CD14-positive monocyte (primary cell): Measurements from ENCODE around the gene PEAK1. TPM values are rescaled to one million over a fixed set of nuclear protein-coding genes. Genes with fewer than 3 reads are reported as not detected.

Experiments used
- DNase-seq, 3 donors: peaks; one replicate each; pipeline ENCODE4 v3.0.0-alpha.2; 2011 to 2022
- H2AFZ ChIP-seq: 2 replicates; pipeline ENCODE4 v1.6.0; 2012; ENCODE audit warnings: mild to moderate bottlenecking, low read depth, low read length, inconsistent platforms; ENCODE audit not compliant: insufficient read depth, poor library complexity, severe bottlenecking
- H3K27ac ChIP-seq, 2 donors: 1 replicate in 1 of 2; 2 replicates in 1 of 2; pipeline ENCODE4 v1.5.1; 2012 to 2013; ENCODE audit warnings: low read length in 2 of 2, control low read depth in 1 of 2, inconsistent platforms in 1 of 2, low read depth in 1 of 2, mild to moderate bottlenecking in 1 of 2
- H3K27me3 ChIP-seq, 2 donors: one replicate each; pipeline versions ENCODE4 v1.6.0 to v1.6.1; 2011 to 2013; ENCODE audit warnings: low read length in 2 of 2; ENCODE audit not compliant: control insufficient read depth in 2 of 2, insufficient read depth in 2 of 2
- H3K36me3 ChIP-seq, 2 donors: replicated peaks in 1 of 2; 1 replicate in 1 of 2; 2 replicates in 1 of 2; pipeline versions ENCODE4 v1.5.1 to v1.6.1; 2012 to 2013; ENCODE audit warnings: low read length in 2 of 2, control low read depth in 1 of 2, inconsistent platforms in 1 of 2, mild to moderate bottlenecking in 1 of 2; ENCODE audit not compliant: insufficient read depth in 2 of 2, control insufficient read depth in 1 of 2
- H3K4me1 ChIP-seq, 2 donors: 1 replicate in 1 of 2; 2 replicates in 1 of 2; pipeline versions ENCODE4 v1.5.1 to v1.6.1; 2012 to 2013; ENCODE audit warnings: low read length in 2 of 2, control low read depth in 1 of 2, inconsistent platforms in 1 of 2, mild to moderate bottlenecking in 1 of 2, moderate library complexity in 1 of 2; ENCODE audit not compliant: insufficient read depth in 2 of 2, control insufficient read depth in 1 of 2
- H3K4me2 ChIP-seq: replicated peaks from 2 replicates; pipeline ENCODE3; 2012; ENCODE audit warnings: low read length, moderate library complexity, mild to moderate bottlenecking; ENCODE audit not compliant: poor library complexity, severe bottlenecking; ENCODE audit errors: extremely low read depth
- H3K4me3 ChIP-seq, 3 experiments: fragments of 200-600 bp in 1 of 3; sonication (generic) in 1 of 3; replicated peaks in 1 of 3; 1 replicate in 2 of 3; 2 replicates in 1 of 3; pipeline ENCODE4 v1.5.1; 2011 to 2013; ENCODE audit warnings: low read length in 3 of 3, mild to moderate bottlenecking in 3 of 3, control low read depth in 2 of 3, low read depth in 2 of 3, inconsistent platforms in 1 of 3, moderate library complexity in 1 of 3
- H3K79me2 ChIP-seq: 2 replicates; pipeline ENCODE4 v1.6.0; 2012; ENCODE audit warnings: mild to moderate bottlenecking, control low read depth, inconsistent platforms, low read length, moderate library complexity; ENCODE audit not compliant: insufficient read depth
- H3K9ac ChIP-seq: 2 replicates; pipeline ENCODE4 v1.6.0; 2017; ENCODE audit warnings: low read length, mild to moderate bottlenecking; ENCODE audit not compliant: insufficient read depth, poor library complexity, severe bottlenecking
- H3K9me3 ChIP-seq, 2 donors: replicated peaks in 1 of 2; 1 replicate in 1 of 2; 2 replicates in 1 of 2; pipeline versions ENCODE4 v1.5.1 to v1.6.1; 2012 to 2013; ENCODE audit warnings: low read length in 2 of 2, control low read depth in 1 of 2; ENCODE audit not compliant: control insufficient read depth in 1 of 2, insufficient read depth in 1 of 2
- H4K20me1 ChIP-seq: 2 replicates; pipeline ENCODE4 v1.6.0; 2012; ENCODE audit warnings: mild to moderate bottlenecking, low read length, control low read depth, moderate library complexity; ENCODE audit not compliant: insufficient read depth
- H3K27ac Mint-ChIP-seq, 7 donors: one replicate each; pipeline ENCODE4 v1.8.0; 2020; ENCODE audit warnings: mild to moderate bottlenecking in 7 of 7, mixed read lengths in 7 of 7, moderate library complexity in 6 of 7, inconsistent platforms in 2 of 7
- H3K27me3 Mint-ChIP-seq, 3 donors: one replicate each; pipeline ENCODE4 v1.8.0; 2021 to 2022; ENCODE audit warnings: low read depth in 3 of 3, mild to moderate bottlenecking in 3 of 3, mixed read lengths in 3 of 3, moderate library complexity in 3 of 3, inconsistent platforms in 1 of 3
- H3K36me3 Mint-ChIP-seq, 2 donors: one replicate each; pipeline ENCODE4 v1.8.0; 2020; ENCODE audit warnings: mixed read lengths in 2 of 2, inconsistent platforms in 1 of 2, mild to moderate bottlenecking in 1 of 2
- H3K4me1 Mint-ChIP-seq: one replicate; pipeline ENCODE4 v1.8.0; 2020; ENCODE audit warnings: mild to moderate bottlenecking, mixed read lengths
- H3K4me3 Mint-ChIP-seq, 2 donors: one replicate each; pipeline ENCODE4 v1.8.0; 2020; ENCODE audit warnings: mild to moderate bottlenecking in 2 of 2, mixed read lengths in 2 of 2, moderate library complexity in 1 of 2
- H3K9me3 Mint-ChIP-seq, 7 donors: one replicate each; pipeline ENCODE4 v1.8.0; 2020 to 2022; ENCODE audit warnings: mixed read lengths in 7 of 7, mild to moderate bottlenecking in 6 of 7, moderate library complexity in 6 of 7, inconsistent platforms in 2 of 7
- CTCF ChIP-seq: fragments of 200-600 bp; IDR thresholded peaks from one replicate; pipeline ENCODE4 v1.8.0; 2022; ENCODE audit warnings: antibody characterized with exemption, mild to moderate bottlenecking
- WGBS: methylation state at CpG from one replicate; pipeline ENCODE4 v1.1.5; 2013; ENCODE audit warnings: missing lambda C conversion rate; ENCODE audit not compliant: insufficient coverage; 5-methylcytosine and 5-hydroxymethylcytosine counted together
- intact Hi-C, 2 donors: fragments of 100-400 bp; cut with micrococcal nuclease; formaldehyde crosslinking; loops; one replicate each; pipeline versions ENCODE4 v1.15.0 to v1.15.1; 2023
- polyA plus RNA-seq, 3 donors: library from polyadenylated mRNA; depleted of rRNA in 1 of 3; unstranded in 2 of 3; stranded (reverse) in 1 of 3; fragments of 300-500 nt in 2 of 3; fragments of >200 nt in 1 of 3; fragmentation: Illumina TruSeq in 2 of 3; gene quantifications; 1 replicate in 2 of 3; 2 replicates in 1 of 3; pipeline ENCODE4 v1.2.3, GENCODE V29; 2012 to 2021

Gene PEAK1
- polyA plus RNA-seq, 3 donors = 0.85 to 8.7 (median 1.1) TPM

- WGBS = no CpG with 5 or more reads among the region's 4 CpGs
Observed at GRCh38 chr15:77291107-77291506, 128.8 kb downstream of the PEAK1 start.

GRCh38 chr15:77287385-77287784 is 132.5 kb downstream of the PEAK1 start:
- no peak overlapping the region for H3K4me3 ChIP-seq
- no peaks in the 10 kb centered on the region for H4K20me1 ChIP-seq
- no peaks in the 10 kb centered on the region for H3K79me2 ChIP-seq
- TF ChIP-seq CTCF = no peak
- Mint-ChIP-seq H3K27me3 (no peaks in the 10 kb centered on the region), H3K9me3 (peaks cover 0 to 1% (median 0%) of the 10 kb centered on the region in 7 donors), H3K4me3 (no peak overlapping the region), H3K4me1 (peaks cover 14% of the 10 kb centered on the region), H3K36me3 (peaks cover 18% of the 10 kb centered on the region in 2 donors), H3K27ac (peak overlapping the region in 2 of 7 donors; percentile 51 to 61)
- peak in 1 of 3 donors; percentile 4 for DNase-seq
- H3K9ac ChIP-seq = no peak overlapping the region
- H3K9me3 ChIP-seq = no peaks in the 10 kb centered on the region
- WGBS = 78% methylated on average over 1 of the region's 2 CpGs
- no peak overlapping the region for H3K4me2 ChIP-seq
- no peak overlapping the region for H3K27ac ChIP-seq
- no peak overlapping the region for H2AFZ ChIP-seq
- peaks cover 2 to 10% of the 10 kb centered on the region in 2 donors for H3K4me1 ChIP-seq
- H3K36me3 ChIP-seq = peaks cover 0 to 10% of the 10 kb centered on the region in 2 donors
- no peaks in the 10 kb centered on the region for H3K27me3 ChIP-seq
- intact Hi-C loops = no loop called here

More at GRCh38 chr15:77291107-77291506, 128.8 kb downstream of the PEAK1 start:
- Histone ChIP-seq H3K79me2 (no peaks in the 10 kb centered on the region), H4K20me1 (no peaks in the 10 kb centered on the region), H3K9ac (no peak overlapping the region), H3K27me3 (no peaks in the 10 kb centered on the region), H3K36me3 (no peaks in the 10 kb centered on the region), H3K9me3 (no peaks in the 10 kb centered on the region), H2AFZ (no peak overlapping the region), H3K4me2 (no peak overlapping the region), H3K4me1 (peaks cover 2 to 10% of the 10 kb centered on the region in 2 donors), H3K4me3 (no peak overlapping the region), H3K27ac (no peak overlapping the region)
- no peak for TF ChIP-seq CTCF
- no peak overlapping the region for H3K4me3 Mint-ChIP-seq
- no peak overlapping the region for H3K27ac Mint-ChIP-seq
- no peaks in the 10 kb centered on the region for H3K9me3 Mint-ChIP-seq
- no peaks in the 10 kb centered on the region for H3K27me3 Mint-ChIP-seq
- peaks cover 8% of the 10 kb centered on the region for H3K4me1 Mint-ChIP-seq
- H3K36me3 Mint-ChIP-seq = peaks cover 0 to under 1% of the 10 kb centered on the region in 2 donors
- intact Hi-C loops = no loop called here
- DNase-seq = no peak
